GM19452 (cell line): Measurements from ENCODE around the gene ADPRHL1.

Experiments used
- ATAC-seq: cut with Tn5 transposase; IDR thresholded peaks from one replicate; pipeline ENCODE4 v1.9.1; 2021; ENCODE audit not compliant: unreplicated experiment

ADPRHL1 gene

GRCh38 chr13:113351514-113352026 lies 101.7 kb downstream of the ADPRHL1 start:
- ATAC-seq = no peak

GRCh38 chr13:113350938-113351335 lies 102.4 kb downstream of the ADPRHL1 start:
- no peak for ATAC-seq

- no peak for ATAC-seq
These were observed 103.0 kb downstream of the ADPRHL1 start for GRCh38 chr13:113350065-113350937.
